GM12878 (cell line): ENCODE measurements around the gene TBC1D24. TPM values are rescaled to one million over a fixed set of nuclear protein-coding genes. Genes with fewer than 3 reads are reported as not detected.

Experiments used
- ATAC-seq: fragments of 200-7000 bp; cut with Tn5 transposase; 3 replicates; pipeline ENCODE4 v1.9.1; 2020; ENCODE audit warnings: mild to moderate bottlenecking, moderate library complexity
- BruUV-seq: library from RNA; stranded (reverse); fragments of 400-500 nt; replicated peaks from 2 replicates; lab custom pipeline; 2021; lab: Mats Ljungman, UMichigan
- CTCF ChIA-PET: fragments of 300-600 bp; sonication (Branson Sonifier 250); formaldehyde crosslinking; extraction: SDS; loops from one replicate; lab custom pipeline; 2021; ENCODE audit warnings: inconsistent platforms; lab: Yijun Ruan, JAX
- POLR2A ChIA-PET: fragments of 350-600 bp; formaldehyde crosslinking; extraction: SDS; loops from one replicate; lab custom pipeline; 2021; ENCODE audit warnings: inconsistent platforms; lab: Charles Lee
- RAD21 ChIA-PET: fragments of 300-600 bp; sonication (Branson Sonifier 250); formaldehyde crosslinking; loops from one replicate; lab custom pipeline; 2023; ENCODE audit warnings: antibody characterized with exemption; ENCODE audit not compliant: unreplicated experiment; lab: Charles Lee
- SMC1A ChIA-PET: fragments of 300-600 bp; sonication (Branson Sonifier 250); formaldehyde crosslinking; loops from one replicate; lab custom pipeline; 2023; ENCODE audit not compliant: unreplicated experiment, uncharacterized antibody; lab: Charles Lee
- DNase-seq: peaks from one replicate; pipeline ENCODE4 v3.0.0-alpha.2; 2011; ENCODE audit warnings: low read depth, low spot score
- FAIRE-seq: peaks from 3 replicates; lab custom pipeline; 2011; peaks lifted over from hg19 to GRCh38; lab: Jason Lieb, UNC
- H2AFZ ChIP-seq: 2 replicates; pipeline ENCODE4 v1.6.0; 2011; ENCODE audit warnings: low read depth, low read length, control low read depth; ENCODE audit not compliant: control insufficient read depth
- H3K27ac ChIP-seq: 2 replicates; pipeline ENCODE4 v1.5.1; 2011; ENCODE audit warnings: control low read depth; ENCODE audit not compliant: control insufficient read depth, insufficient read depth
- H3K27me3 ChIP-seq, 2 experiments: replicated peaks in 1 of 2; 2 replicates each; pipeline versions ENCODE4 v1.6.0 to v1.6.1; 2011; ENCODE audit warnings: low read length in 1 of 2; ENCODE audit not compliant: control insufficient read depth in 2 of 2, insufficient read depth in 2 of 2
- H3K36me3 ChIP-seq, 2 experiments: 2 replicates each; pipeline ENCODE4 v1.5.1; 2011; ENCODE audit warnings: low read length in 1 of 2; ENCODE audit not compliant: control insufficient read depth in 2 of 2, insufficient read depth in 2 of 2
- H3K4me1 ChIP-seq: 2 replicates; pipeline ENCODE4 v1.6.1; 2011; ENCODE audit warnings: mild to moderate bottlenecking, low read length, moderate library complexity, mixed read lengths; ENCODE audit not compliant: control insufficient read depth, insufficient read depth
- H3K4me2 ChIP-seq: 2 replicates; pipeline ENCODE4 v1.6.0; 2011; ENCODE audit warnings: control low read depth; ENCODE audit not compliant: control insufficient read depth, insufficient read depth
- H3K4me3 ChIP-seq: fragments of 200-600 bp; sonication (generic); 2 replicates; pipeline ENCODE4 v1.5.1; 2016
- H3K79me2 ChIP-seq: 2 replicates; pipeline ENCODE4 v1.6.0; 2011; ENCODE audit warnings: low read length; ENCODE audit not compliant: control insufficient read depth, insufficient read depth
- H3K9ac ChIP-seq: 2 replicates; pipeline ENCODE4 v1.8.0; 2011; ENCODE audit warnings: low read length, control low read depth, mixed read lengths; ENCODE audit not compliant: control insufficient read depth, insufficient read depth
- H3K9me3 ChIP-seq: replicated peaks from 3 replicates; pipeline ENCODE4 v1.5.1; 2011; ENCODE audit warnings: mild to moderate bottlenecking, low read length; ENCODE audit not compliant: control insufficient read depth, insufficient read depth
- H4K20me1 ChIP-seq: 2 replicates; pipeline ENCODE4 v1.6.0; 2011; ENCODE audit not compliant: control insufficient read depth, insufficient read depth
- POLR2AphosphoS5 ChIP-seq: IDR thresholded peaks from 2 replicates; pipeline ENCODE4 v1.6.1; 2011; ENCODE audit warnings: mild to moderate bottlenecking, low read length, inconsistent platforms
- WGBS: methylation state at CpG from one replicate; pipeline ENCODE4 v1.1.6; 2016; ENCODE audit warnings: low lambda C conversion rate; ENCODE audit not compliant: insufficient replicate concordance, insufficient coverage; ENCODE audit errors: missing lambda C conversion rate; 5-methylcytosine and 5-hydroxymethylcytosine counted together
- in situ Hi-C: fragments of 300-500 bp; cut with MboI; formaldehyde crosslinking; loops from 9 replicates; pipeline ENCODE4 v1.14.3; 2018; ENCODE audit warnings: mixed read lengths
- intact Hi-C: fragments of 100-400 bp; cut with micrococcal nuclease; formaldehyde crosslinking; loops from one replicate; pipeline ENCODE4 v1.14.2; 2022; ENCODE audit not compliant: unreplicated experiment
- polyA plus RNA-seq, 11 experiments: library from polyadenylated mRNA; depleted of rRNA in 4 of 11; unstranded in 6 of 11; stranded (reverse) in 5 of 11; fragments of >200 nt; fragmentation: Nextera tagmentation in 4 of 11; fragmentation: Illumina TruSeq in 1 of 11; extraction: Ambion mirVana in 4 of 11; extraction: Trizol in 1 of 11; gene quantifications; 1 replicate in 1 of 11; 2 replicates in 10 of 11; pipeline versions ENCODE4 v1.2.1 to v1.2.3, GENCODE V29; 2011 to 2016; ENCODE audit warnings: inconsistent platforms in 2 of 11, missing spikeins in 2 of 11, low read depth in 1 of 11
- total RNA-seq, 4 experiments: library from RNA; depleted of rRNA in 3 of 4; stranded (reverse); fragments of >200 nt in 3 of 4; fragmentation: Illumina TruSeq in 1 of 4; extraction: Trizol in 1 of 4; gene quantifications; 2 replicates each; pipeline versions ENCODE4 v1.2.1 to v1.2.3, GENCODE V29; 2013 to 2021
- TF ChIP-seq, protein P1 (sequence below): IDR thresholded peaks from 2 replicates; pipeline ENCODE4 v1.6.1; 2011; ENCODE audit warnings: borderline replicate concordance, low read depth, mild to moderate bottlenecking, moderate library complexity, mixed read lengths, low read length; ENCODE audit not compliant: insufficient read depth; ENCODE audit errors: extremely low read length
- TF ChIP-seq, protein P2 (sequence below): fragments of 450-650 bp; IDR thresholded peaks from 2 replicates; pipeline ENCODE4 v1.6.1; 2016; ENCODE audit warnings: mild to moderate bottlenecking

The TBC1D24 gene
- total and polyA plus RNA-seq, 10 of the 15 experiments (the other 5 are each of a cell fraction or from before 2014, with no cell fraction given) = 1.1 to 9.6 (median 4.5) TPM

DNA sequence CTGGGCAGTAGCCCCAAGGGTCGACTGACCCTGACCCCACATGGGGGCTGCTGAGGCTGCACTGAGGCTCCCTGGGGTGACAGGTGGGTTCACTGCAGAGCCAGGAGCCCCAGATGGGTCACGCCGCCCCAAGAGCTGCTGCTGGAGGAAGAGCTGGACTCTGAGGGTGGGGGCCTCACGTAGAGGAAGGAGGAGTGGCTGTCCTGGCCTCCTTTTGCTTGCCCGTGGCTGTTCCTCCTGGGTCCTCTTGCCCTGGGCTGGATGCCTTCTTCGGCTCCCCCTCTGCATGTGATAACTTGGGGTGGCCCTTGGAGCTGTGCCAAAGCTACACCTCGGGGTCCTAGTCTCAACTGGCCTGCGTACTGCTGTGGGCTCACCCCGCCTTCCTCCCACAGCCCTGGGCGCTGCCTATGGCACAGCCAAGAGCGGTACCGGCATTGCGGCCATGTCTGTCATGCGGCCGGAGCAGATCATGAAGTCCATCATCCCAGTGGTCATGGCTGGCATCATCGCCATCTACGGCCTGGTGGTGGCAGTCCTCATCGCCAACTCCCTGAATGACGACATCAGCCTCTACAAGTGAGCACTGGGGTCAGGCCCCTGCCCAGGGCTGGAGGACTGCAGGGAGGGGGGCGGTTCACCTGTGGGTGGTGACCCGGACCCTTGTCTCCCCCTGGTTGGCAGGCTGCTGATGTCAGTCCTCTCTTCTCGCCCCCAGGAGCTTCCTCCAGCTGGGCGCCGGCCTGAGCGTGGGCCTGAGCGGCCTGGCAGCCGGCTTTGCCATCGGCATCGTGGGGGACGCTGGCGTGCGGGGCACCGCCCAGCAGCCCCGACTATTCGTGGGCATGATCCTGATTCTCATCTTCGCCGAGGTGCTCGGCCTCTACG lies 44.1 kb downstream of the TBC1D24 start:
- peaks cover 61% of the 10 kb centered on the region for H3K79me2 ChIP-seq
- no peak for DNase-seq

More for the DNA sequence above, 44.1 kb downstream of the TBC1D24 start:
- intact Hi-C loops = no loop called here
- ChIA-PET SMC1A (no interaction called here), CTCF (interaction anchor here (0.8 kb wide), 1 partner anchor 18 kb away, joined by 4 read pairs; no protein-coding TSS in a partner anchor), RAD21 (no interaction called here)
- no peak overlapping the region for H3K9ac ChIP-seq
- H2AFZ ChIP-seq = no peak overlapping the region
- H3K36me3 ChIP-seq = peaks cover 6 to 16% of the 10 kb centered on the region in 2 experiments; a peak in 3 of 4 replicates
- no peaks in the 10 kb centered on the region for H3K27me3 ChIP-seq
- no peak overlapping the region for H3K4me2 ChIP-seq
- H3K4me1 ChIP-seq = peaks cover 17% of the 10 kb centered on the region
- ATAC-seq = no peak
- no peak overlapping the region for H3K4me3 ChIP-seq
- no peaks in the 10 kb centered on the region for H3K9me3 ChIP-seq
- no peak overlapping the region for H3K27ac ChIP-seq
- H4K20me1 ChIP-seq = peaks cover 9% of the 10 kb centered on the region
- 87% methylated on average over 39 of the region's 39 CpGs for WGBS
- no peak for FAIRE-seq
- in situ Hi-C loops = no loop called here
- TF ChIP-seq, protein P1, sequence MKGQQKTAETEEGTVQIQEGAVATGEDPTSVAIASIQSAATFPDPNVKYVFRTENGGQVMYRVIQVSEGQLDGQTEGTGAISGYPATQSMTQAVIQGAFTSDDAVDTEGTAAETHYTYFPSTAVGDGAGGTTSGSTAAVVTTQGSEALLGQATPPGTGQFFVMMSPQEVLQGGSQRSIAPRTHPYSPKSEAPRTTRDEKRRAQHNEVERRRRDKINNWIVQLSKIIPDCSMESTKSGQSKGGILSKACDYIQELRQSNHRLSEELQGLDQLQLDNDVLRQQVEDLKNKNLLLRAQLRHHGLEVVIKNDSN = peak; percentile 1
- TF ChIP-seq POLR2AphosphoS5 = 0 out of 2 replicates have a peak, but pooled peaks have one; percentile 41
- TF ChIP-seq, protein P2, sequence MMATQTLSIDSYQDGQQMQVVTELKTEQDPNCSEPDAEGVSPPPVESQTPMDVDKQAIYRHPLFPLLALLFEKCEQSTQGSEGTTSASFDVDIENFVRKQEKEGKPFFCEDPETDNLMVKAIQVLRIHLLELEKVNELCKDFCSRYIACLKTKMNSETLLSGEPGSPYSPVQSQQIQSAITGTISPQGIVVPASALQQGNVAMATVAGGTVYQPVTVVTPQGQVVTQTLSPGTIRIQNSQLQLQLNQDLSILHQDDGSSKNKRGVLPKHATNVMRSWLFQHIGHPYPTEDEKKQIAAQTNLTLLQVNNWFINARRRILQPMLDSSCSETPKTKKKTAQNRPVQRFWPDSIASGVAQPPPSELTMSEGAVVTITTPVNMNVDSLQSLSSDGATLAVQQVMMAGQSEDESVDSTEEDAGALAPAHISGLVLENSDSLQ = no peak
- TF ChIP-seq, all 136 proteins: peak for 2
- BruUV-seq = no TSS peak
- POLR2A ChIA-PET = interaction anchor here (1.1 to 1.5 kb wide), 2 partner anchors 12 to 18 kb away, joined by 4 read pairs; partner anchors contain the start of genes CEMP1 and PDPK1
